ENCODE results near the gene NUP98. TPM values are rescaled to one million over a fixed set of nuclear protein-coding genes. Genes with fewer than 3 reads are reported as not detected.

Gene NUP98
- polyA plus RNA-seq, 2 of the 4 experiments (the other 2 are of a cell fraction), result 54.2 to 121 TPM

DNA sequence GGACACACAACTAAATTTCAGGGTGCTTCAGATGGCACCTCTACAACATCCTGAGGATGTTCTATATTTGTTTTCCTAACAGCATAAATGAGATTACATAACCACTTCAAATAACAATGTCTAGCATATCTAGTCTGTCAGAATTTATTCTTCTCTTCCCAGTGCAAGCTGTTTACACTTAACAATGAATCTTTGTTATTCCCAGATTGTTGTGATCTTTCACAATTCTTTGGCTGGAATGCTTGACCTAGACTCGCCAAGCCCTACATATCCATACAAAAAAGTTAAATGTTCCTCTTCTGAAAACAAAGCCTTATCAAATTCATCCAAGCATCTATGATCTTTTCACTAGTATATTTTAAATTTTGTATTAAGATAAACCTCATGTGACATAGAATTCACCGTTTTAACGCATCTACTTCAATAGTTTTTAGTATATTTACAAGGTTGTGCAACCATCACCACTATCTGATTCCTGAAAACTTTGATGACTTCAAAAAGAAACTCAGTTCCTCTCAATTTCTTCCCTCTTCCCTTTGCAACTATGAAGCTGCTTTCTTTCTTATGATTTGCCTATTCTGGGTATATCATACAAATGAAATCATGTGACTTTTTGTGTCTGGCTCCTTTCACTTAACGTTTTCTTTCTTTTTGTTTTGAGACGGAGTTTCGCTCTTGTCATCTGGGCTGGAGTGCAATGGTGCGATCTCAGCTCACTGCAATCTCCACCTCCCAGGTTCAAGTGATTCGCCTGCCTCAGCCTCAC, 64.5 kb downstream of the NUP98 start (continued):
- TF ChIP-seq, protein P1, sequence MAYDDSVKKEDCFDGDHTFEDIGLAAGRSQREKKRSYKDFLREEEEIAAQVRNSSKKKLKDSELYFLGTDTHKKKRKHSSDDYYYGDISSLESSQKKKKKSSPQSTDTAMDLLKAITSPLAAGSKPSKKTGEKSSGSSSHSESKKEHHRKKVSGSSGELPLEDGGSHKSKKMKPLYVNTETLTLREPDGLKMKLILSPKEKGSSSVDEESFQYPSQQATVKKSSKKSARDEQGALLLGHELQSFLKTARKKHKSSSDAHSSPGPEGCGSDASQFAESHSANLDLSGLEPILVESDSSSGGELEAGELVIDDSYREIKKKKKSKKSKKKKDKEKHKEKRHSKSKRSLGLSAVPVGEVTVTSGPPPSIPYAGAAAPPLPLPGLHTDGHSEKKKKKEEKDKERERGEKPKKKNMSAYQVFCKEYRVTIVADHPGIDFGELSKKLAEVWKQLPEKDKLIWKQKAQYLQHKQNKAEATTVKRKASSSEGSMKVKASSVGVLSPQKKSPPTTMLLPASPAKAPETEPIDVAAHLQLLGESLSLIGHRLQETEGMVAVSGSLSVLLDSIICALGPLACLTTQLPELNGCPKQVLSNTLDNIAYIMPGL (CRISPR knock-in tag; IDR thresholded peaks at IDR 0.05; ENCODE audit: borderline replicate concordance), result no peak
- TF ChIP-seq HDAC2 (IDR thresholded peaks at IDR 0.05) (no peak), POLR2AphosphoS2 (conservative IDR thresholded peaks at IDR 0.05; ENCODE audit: low read length) (no peak)
- TF ChIP-seq, protein P2, sequence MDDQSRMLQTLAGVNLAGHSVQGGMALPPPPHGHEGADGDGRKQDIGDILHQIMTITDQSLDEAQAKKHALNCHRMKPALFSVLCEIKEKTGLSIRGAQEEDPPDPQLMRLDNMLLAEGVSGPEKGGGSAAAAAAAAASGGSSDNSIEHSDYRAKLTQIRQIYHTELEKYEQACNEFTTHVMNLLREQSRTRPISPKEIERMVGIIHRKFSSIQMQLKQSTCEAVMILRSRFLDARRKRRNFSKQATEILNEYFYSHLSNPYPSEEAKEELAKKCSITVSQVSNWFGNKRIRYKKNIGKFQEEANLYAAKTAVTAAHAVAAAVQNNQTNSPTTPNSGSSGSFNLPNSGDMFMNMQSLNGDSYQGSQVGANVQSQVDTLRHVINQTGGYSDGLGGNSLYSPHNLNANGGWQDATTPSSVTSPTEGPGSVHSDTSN (IDR thresholded peaks at IDR 0.05), result no peak

DNA sequence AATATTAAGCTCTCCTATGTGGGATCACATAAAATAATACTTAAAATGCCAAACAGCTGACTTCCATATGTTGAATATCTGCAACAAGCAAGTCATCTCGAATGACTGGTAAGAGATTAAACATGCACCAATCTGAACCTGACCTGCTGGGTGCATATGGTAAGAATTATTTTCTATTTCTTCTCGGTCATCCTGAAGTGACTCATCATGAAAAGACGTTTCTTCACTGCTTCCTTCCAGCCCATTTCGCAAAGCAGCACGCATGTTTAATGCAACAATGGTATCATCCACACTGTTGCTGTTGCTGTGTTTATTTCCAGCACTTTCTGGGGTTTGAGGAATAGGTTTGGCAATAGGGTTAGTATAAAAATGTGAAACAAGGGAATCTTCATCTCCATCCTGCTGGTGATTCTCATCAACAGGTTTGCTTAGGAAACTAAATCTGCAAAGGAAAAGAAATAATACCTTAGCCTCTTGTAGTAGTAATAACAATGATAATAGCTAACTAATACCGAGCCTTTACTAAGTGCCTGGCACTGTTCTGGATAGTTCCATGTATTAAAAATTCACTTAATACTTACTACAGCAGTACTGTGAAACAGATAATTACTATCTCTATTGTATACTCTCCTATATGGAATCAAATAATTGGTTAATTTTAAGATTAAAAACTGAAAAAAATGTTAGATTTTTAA, 74.2 kb downstream of the NUP98 start:
- Histone ChIP-seq H3K4me2 (peak overlapping the region; percentile 54), H3K4me1 (peaks cover 22% of the 10 kb centered on the region), H3K4me3 (no peak overlapping the region), H3K27ac (peak overlapping the region; percentile 50 to 77; a peak in 5 of 6 replicates), H3K9me3 (no peaks in the 10 kb centered on the region)
- ChIA-PET CTCF (interaction anchor here (1.5 kb wide), 1 partner anchor 21 kb away, joined by 3 read pairs; no protein-coding TSS in a partner anchor), POLR2A (interaction anchor here (1.1 kb wide), 1 partner anchor 50 kb away, joined by 3 read pairs; no protein-coding TSS in a partner anchor)
- DNase-seq (ENCODE audit: low read depth in 1 of 2, low spot score in 1 of 2) (peak; percentile 28 to 77), ATAC-seq (peak; percentile 93 to 97), FAIRE-seq (no peak)
- no peak for TF ChIP-seq KDM5A (IDR thresholded peaks at IDR 0.05)
- TF ChIP-seq RNF2 (IDR thresholded peaks at IDR 0.05; ENCODE audit: borderline replicate concordance, low read depth), result no peak
- no peak for TF ChIP-seq BHLHE40 (IDR thresholded peaks at IDR 0.05; ENCODE audit: low read depth, low read length)
- no peak for TF ChIP-seq POLR2A (IDR thresholded peaks at IDR 0.05; ENCODE audit: low read length)
- TF ChIP-seq, protein P3, sequence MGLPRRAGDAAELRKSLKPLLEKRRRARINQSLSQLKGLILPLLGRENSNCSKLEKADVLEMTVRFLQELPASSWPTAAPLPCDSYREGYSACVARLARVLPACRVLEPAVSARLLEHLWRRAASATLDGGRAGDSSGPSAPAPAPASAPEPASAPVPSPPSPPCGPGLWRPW (IDR thresholded peaks at IDR 0.05), result 0 out of 2 replicates have a peak, but pooled peaks have one; percentile 14
- no peak for TF ChIP-seq FOXS1 (CRISPR knock-in tag; IDR thresholded peaks at IDR 0.05)
- peak in 1 of 2 experiments; percentile 57; a peak in 1 of 5 replicates for TF ChIP-seq JUN (IDR thresholded peaks at IDR 0.05)
- TF ChIP-seq POLR2AphosphoS2 (conservative IDR thresholded peaks at IDR 0.05; ENCODE audit: low read length), result no peak
- no peak for TF ChIP-seq CHD4 (IDR thresholded peaks at IDR 0.05; ENCODE audit: borderline replicate concordance)
- TF ChIP-seq NFE2L2 (conservative IDR thresholded peaks at IDR 0.05; ENCODE audit: low read length), result peak; percentile 36; the same call in 1 of the 2 replicates
- TF ChIP-seq TFCP2L1 (CRISPR knock-in tag; IDR thresholded peaks at IDR 0.05), result no peak
- peak; percentile 34 for TF ChIP-seq MAFK (IDR thresholded peaks at IDR 0.05; ENCODE audit: partially characterized antibody)
- no peak for TF ChIP-seq RCOR1 (IDR thresholded peaks at IDR 0.05; ENCODE audit: low read depth, low read length)
- 0 out of 2 replicates have a peak, but pooled peaks have one; percentile 43 for TF ChIP-seq JUNB (IDR thresholded peaks at IDR 0.05)
- TF ChIP-seq, protein P4, sequence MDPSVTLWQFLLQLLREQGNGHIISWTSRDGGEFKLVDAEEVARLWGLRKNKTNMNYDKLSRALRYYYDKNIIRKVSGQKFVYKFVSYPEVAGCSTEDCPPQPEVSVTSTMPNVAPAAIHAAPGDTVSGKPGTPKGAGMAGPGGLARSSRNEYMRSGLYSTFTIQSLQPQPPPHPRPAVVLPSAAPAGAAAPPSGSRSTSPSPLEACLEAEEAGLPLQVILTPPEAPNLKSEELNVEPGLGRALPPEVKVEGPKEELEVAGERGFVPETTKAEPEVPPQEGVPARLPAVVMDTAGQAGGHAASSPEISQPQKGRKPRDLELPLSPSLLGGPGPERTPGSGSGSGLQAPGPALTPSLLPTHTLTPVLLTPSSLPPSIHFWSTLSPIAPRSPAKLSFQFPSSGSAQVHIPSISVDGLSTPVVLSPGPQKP (IDR thresholded peaks at IDR 0.05; ENCODE audit: low read depth, low read length), result no peak
- no peak for TF ChIP-seq FOSB (CRISPR knock-in tag; IDR thresholded peaks at IDR 0.05)
- TF ChIP-seq, protein P5, sequence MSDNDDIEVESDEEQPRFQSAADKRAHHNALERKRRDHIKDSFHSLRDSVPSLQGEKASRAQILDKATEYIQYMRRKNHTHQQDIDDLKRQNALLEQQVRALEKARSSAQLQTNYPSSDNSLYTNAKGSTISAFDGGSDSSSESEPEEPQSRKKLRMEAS (IDR thresholded peaks at IDR 0.05), result peak; percentile 52; the same call in 1 of the 2 replicates
- no peak for TF ChIP-seq CHD2 (IDR thresholded peaks at IDR 0.05; ENCODE audit: low read length, partially characterized antibody)
- no peak; the same call in 1 of the 2 replicates for TF ChIP-seq FOSL2 (IDR thresholded peaks at IDR 0.05)
- TF ChIP-seq FOSL2 (CRISPR knock-in tag; IDR thresholded peaks at IDR 0.05), result peak; percentile 89
- no peak for TF ChIP-seq RARB (CRISPR knock-in tag; IDR thresholded peaks at IDR 0.05)
- TF ChIP-seq CEBPB (IDR thresholded peaks at IDR 0.05), result peak; percentile 69 to 83; a peak in 3 of 4 replicates
- WGBS (ENCODE audit: missing lambda C conversion rate), result 12% methylated on average over 6 of the region's 6 CpGs

Measured in A549 (cell line).